Measurements from ENCODE around the gene DKC1. TPM values are rescaled to one million over a fixed set of nuclear protein-coding genes. Genes with fewer than 3 reads are reported as not detected.

DKC1 gene
- total RNA-seq, 3 donors from 2014 or later (not counting 1 experiment from before 2014, with no cell fraction given): 41.8 to 54.3 (median 53.9) TPM

DNA sequence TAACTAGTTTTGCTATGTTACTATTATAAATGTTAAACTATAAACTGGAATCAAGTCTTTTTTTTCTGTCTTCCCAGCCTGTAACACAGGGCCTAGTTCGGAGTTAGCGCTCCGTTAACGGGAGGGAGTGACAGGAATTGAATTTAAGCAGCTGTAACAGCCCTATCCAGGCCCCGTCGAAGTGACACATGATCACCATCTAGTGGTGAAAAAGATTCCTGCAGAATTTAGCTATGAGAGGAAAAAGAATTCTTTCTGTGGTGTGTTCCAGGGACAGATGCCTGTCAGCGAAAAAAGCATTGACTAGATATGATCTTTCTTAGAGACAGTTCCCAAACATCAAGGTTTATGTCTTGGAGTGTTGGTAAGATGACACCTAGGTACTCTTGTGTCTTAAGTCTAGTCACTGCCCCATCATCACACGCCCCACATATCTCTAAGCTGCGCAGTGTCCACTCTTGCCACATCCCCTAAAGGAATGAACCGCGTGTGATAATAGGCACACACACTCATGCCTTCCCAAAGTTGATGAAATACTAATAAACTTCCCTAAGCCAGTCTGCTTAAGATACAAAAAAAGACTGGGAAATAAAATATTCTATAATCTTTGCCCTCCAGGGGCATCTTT is 13.8 kb upstream of the DKC1 start:
- Histone ChIP-seq H3K27me3 (ENCODE audit: control insufficient read depth, insufficient read depth, low read length) (no peaks in the 10 kb centered on the region), H3K4me3 (ENCODE audit: low read length) (peak overlapping the region; percentile 83), H3K27ac (ENCODE audit: low read length) (peak overlapping the region; percentile 41), H3K9me3 (ENCODE audit: control insufficient read depth, insufficient read depth, low read length) (no peaks in the 10 kb centered on the region), H3K4me1 (ENCODE audit: control insufficient read depth, insufficient read depth, low read length) (peaks cover 26% of the 10 kb centered on the region), H3K36me3 (ENCODE audit: control insufficient read depth, insufficient read depth, low read length) (no peaks in the 10 kb centered on the region)
- H3K4me1 Mint-ChIP-seq: peaks cover 30 to 43% of the 10 kb centered on the region in 2 donors
- TF ChIP-seq, protein P1, sequence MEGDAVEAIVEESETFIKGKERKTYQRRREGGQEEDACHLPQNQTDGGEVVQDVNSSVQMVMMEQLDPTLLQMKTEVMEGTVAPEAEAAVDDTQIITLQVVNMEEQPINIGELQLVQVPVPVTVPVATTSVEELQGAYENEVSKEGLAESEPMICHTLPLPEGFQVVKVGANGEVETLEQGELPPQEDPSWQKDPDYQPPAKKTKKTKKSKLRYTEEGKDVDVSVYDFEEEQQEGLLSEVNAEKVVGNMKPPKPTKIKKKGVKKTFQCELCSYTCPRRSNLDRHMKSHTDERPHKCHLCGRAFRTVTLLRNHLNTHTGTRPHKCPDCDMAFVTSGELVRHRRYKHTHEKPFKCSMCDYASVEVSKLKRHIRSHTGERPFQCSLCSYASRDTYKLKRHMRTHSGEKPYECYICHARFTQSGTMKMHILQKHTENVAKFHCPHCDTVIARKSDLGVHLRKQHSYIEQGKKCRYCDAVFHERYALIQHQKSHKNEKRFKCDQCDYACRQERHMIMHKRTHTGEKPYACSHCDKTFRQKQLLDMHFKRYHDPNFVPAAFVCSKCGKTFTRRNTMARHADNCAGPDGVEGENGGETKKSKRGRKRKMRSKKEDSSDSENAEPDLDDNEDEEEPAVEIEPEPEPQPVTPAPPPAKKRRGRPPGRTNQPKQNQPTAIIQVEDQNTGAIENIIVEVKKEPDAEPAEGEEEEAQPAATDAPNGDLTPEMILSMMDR (IDR thresholded peaks at IDR 0.05): peak; percentile 69
- peak in 1 of 2 donors; percentile 85 for DNase-seq
- intact Hi-C loops (cut with micrococcal nuclease): loop anchor here (1.0 to 5.0 kb wide), 2 partner anchors 24 to 37 kb away; no protein-coding TSS in a partner anchor
- peak overlapping the region; percentile 89 for H3K4me3 Mint-ChIP-seq
- H3K27me3 Mint-ChIP-seq (ENCODE audit: low read depth in 2 of 2): peaks cover 0 to 7% of the 10 kb centered on the region in 2 donors
- H3K27ac Mint-ChIP-seq: peak overlapping the region; percentile 78 to 84
- WGBS (ENCODE audit: insufficient coverage): 13% methylated on average over 10 of the region's 11 CpGs
- no peaks in the 10 kb centered on the region for H3K9me3 Mint-ChIP-seq
- H3K36me3 Mint-ChIP-seq: no peaks in the 10 kb centered on the region
- ATAC-seq: peak; percentile 63 to 80 (median 65)

DNA sequence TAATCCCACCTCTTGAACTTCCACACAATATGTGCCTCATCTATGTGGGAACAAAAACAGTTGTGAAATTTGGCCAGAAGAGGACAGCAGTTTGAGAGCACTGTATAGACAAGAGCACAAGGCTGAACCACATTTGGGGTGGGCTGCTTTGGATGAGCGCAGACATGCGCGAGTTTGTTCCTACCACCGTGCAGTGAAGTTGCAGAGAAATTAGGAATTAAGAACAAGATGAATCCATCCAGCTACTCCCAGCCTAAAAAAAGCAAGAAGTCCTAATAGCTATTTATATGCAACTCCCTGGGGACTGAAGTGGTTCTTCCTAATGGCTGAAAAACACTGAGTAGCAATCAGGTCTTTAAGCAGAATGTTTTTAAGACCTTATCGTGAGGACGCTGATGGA is 12.8 kb upstream of the DKC1 start:
- 0% methylated on average over 2 of the region's 6 CpGs for WGBS (ENCODE audit: insufficient coverage)
- Histone ChIP-seq H3K4me1 (ENCODE audit: control insufficient read depth, insufficient read depth, low read length) (peaks cover 25% of the 10 kb centered on the region), H3K9me3 (ENCODE audit: control insufficient read depth, insufficient read depth, low read length) (no peaks in the 10 kb centered on the region), H3K27ac (ENCODE audit: low read length) (peak overlapping the region; percentile 82), H3K27me3 (ENCODE audit: control insufficient read depth, insufficient read depth, low read length) (no peaks in the 10 kb centered on the region), H3K4me3 (ENCODE audit: low read length) (peak overlapping the region; percentile 83), H3K36me3 (ENCODE audit: control insufficient read depth, insufficient read depth, low read length) (no peaks in the 10 kb centered on the region)
- intact Hi-C loops (cut with micrococcal nuclease): loop anchor here (1.0 to 10.0 kb wide), 3 partner anchors 12 to 65 kb away; partner anchors contain the start of gene DKC1
- no peak for ATAC-seq
- Mint-ChIP-seq H3K36me3 (no peaks in the 10 kb centered on the region), H3K27ac (peak overlapping the region; percentile 78 to 84), H3K4me1 (peaks cover 24 to 38% of the 10 kb centered on the region in 2 donors), H3K4me3 (peak overlapping the region; percentile 89), H3K27me3 (ENCODE audit: low read depth in 2 of 2) (peaks cover 0 to 14% of the 10 kb centered on the region in 2 donors), H3K9me3 (no peaks in the 10 kb centered on the region)
- TF ChIP-seq, protein P1 (IDR thresholded peaks at IDR 0.05): no peak
- DNase-seq: peak in 1 of 2 donors; percentile 20

GRCh38 chrX:154750301-154751202 is 12.1 kb upstream of the DKC1 start, which contains the start of gene GAB3:
GAB3 (minus strand) TSS chrX:154751077; CDS start chrX:154751025, 52 bp downstream.
- Mint-ChIP-seq H3K9me3 (no peaks in the 10 kb centered on the region), H3K27ac (peak within 1 kb of the TSS; percentile 92), H3K36me3 (no peaks in the 10 kb centered on the region), H3K27me3 (ENCODE audit: low read depth in 2 of 2) (peaks cover 0 to 15% of the 10 kb centered on the region in 2 donors), H3K4me1 (peaks cover 19 to 32% of the 10 kb centered on the region in 2 donors), H3K4me3 (peak within 1 kb of the TSS; percentile 89)
- WGBS (ENCODE audit: insufficient coverage): under 1% methylated on average over 93 of the region's 98 CpGs
- ATAC-seq: peak; percentile 48 to 70 (median 66)
- peak within 1 kb of the TSS; percentile 83 for H3K4me3 ChIP-seq (ENCODE audit: low read length)
- H3K27me3 ChIP-seq (ENCODE audit: control insufficient read depth, insufficient read depth, low read length): no peaks in the 10 kb centered on the region
- peak within 1 kb of the TSS; percentile 88 for H3K27ac ChIP-seq (ENCODE audit: low read length)
- TF ChIP-seq, protein P1 (IDR thresholded peaks at IDR 0.05): no peak
- intact Hi-C loops (cut with micrococcal nuclease): loop anchor here (1.0 to 10.0 kb wide), 2 partner anchors 12 to 64 kb away; partner anchors contain the start of gene DKC1
- peaks cover 20% of the 10 kb centered on the region for H3K4me1 ChIP-seq (ENCODE audit: control insufficient read depth, insufficient read depth, low read length)
- H3K36me3 ChIP-seq (ENCODE audit: control insufficient read depth, insufficient read depth, low read length): no peaks in the 10 kb centered on the region
- no peaks in the 10 kb centered on the region for H3K9me3 ChIP-seq (ENCODE audit: control insufficient read depth, insufficient read depth, low read length)
- DNase-seq: peak; percentile 46 to 66

Measured in natural killer cell (primary cell).